HG02588 (cell line): Measurements from ENCODE around the gene DAPP1.
A peak's percentile ranks its signal among the peaks of the same experiment; 100 is the strongest.

Source experiments
- ATAC-seq: cut with Tn5 transposase; IDR thresholded peaks from one replicate; pipeline ENCODE4 v1.9.1; 2021; ENCODE audit warnings: mild to moderate bottlenecking, moderate library complexity; ENCODE audit not compliant: unreplicated experiment

DAPP1 gene

GRCh38 chr4:99852199-99852749 is 35.6 kb downstream of the DAPP1 start:
- no peak for ATAC-seq

- ATAC-seq, result no peak
Measured at GRCh38 chr4:99853190-99853589, 36.6 kb downstream of the DAPP1 start.

- no peak for ATAC-seq
Measured at GRCh38 chr4:99853999-99854398, 37.4 kb downstream of the DAPP1 start.

- peak; percentile 36 for ATAC-seq
Measured at GRCh38 chr4:99855678-99856077, 39.1 kb downstream of the DAPP1 start.

- ATAC-seq, result no peak
Measured at GRCh38 chr4:99856166-99856565, 39.5 kb downstream of the DAPP1 start.

GRCh38 chr4:99857307-99857706 is 40.7 kb downstream of the DAPP1 start:
- ATAC-seq, result no peak

- ATAC-seq, result peak; percentile 37
Measured at GRCh38 chr4:99859618-99860017, 43.0 kb downstream of the DAPP1 start.

- no peak for ATAC-seq
Measured at GRCh38 chr4:99860521-99860920, 43.9 kb downstream of the DAPP1 start.

- peak; percentile 76 for ATAC-seq
Measured at GRCh38 chr4:99861120-99861905, 44.7 kb downstream of the DAPP1 start.

GRCh38 chr4:99863804-99864203 is 47.2 kb downstream of the DAPP1 start:
- ATAC-seq, result no peak

GRCh38 chr4:99868126-99868596 is 51.5 kb downstream of the DAPP1 start:
- peak; percentile 73 for ATAC-seq

GRCh38 chr4:99872570-99872969 is 55.9 kb downstream of the DAPP1 start:
- ATAC-seq, result no peak

- no peak for ATAC-seq
Measured at GRCh38 chr4:99875071-99875470, 58.4 kb downstream of the DAPP1 start.

GRCh38 chr4:99876946-99877345 is 60.3 kb downstream of the DAPP1 start:
- ATAC-seq, result no peak

- no peak for ATAC-seq
Measured at GRCh38 chr4:99878604-99879003, 62.0 kb downstream of the DAPP1 start.

- no peak for ATAC-seq
Measured at GRCh38 chr4:99879458-99879857, 62.8 kb downstream of the DAPP1 start.

GRCh38 chr4:99885063-99885664 is 68.5 kb downstream of the DAPP1 start:
- ATAC-seq, result no peak

- ATAC-seq, result no peak
Measured at GRCh38 chr4:99885687-99886086, 69.1 kb downstream of the DAPP1 start.

- ATAC-seq, result no peak
Measured at GRCh38 chr4:99886146-99886545, 69.5 kb downstream of the DAPP1 start.

GRCh38 chr4:99887837-99888236 is 71.2 kb downstream of the DAPP1 start:
- no peak for ATAC-seq

- no peak for ATAC-seq
Measured at GRCh38 chr4:99891351-99891750, 74.7 kb downstream of the DAPP1 start.

GRCh38 chr4:99893029-99893428 is 76.4 kb downstream of the DAPP1 start:
- ATAC-seq, result no peak
